ENCODE measurements around the gene PSG11.
"Not testable (repeated sequence)": the region's sequence is repeated elsewhere in the genome, so short reads cannot be mapped to it uniquely, and the experiment has no call there.

DNA sequence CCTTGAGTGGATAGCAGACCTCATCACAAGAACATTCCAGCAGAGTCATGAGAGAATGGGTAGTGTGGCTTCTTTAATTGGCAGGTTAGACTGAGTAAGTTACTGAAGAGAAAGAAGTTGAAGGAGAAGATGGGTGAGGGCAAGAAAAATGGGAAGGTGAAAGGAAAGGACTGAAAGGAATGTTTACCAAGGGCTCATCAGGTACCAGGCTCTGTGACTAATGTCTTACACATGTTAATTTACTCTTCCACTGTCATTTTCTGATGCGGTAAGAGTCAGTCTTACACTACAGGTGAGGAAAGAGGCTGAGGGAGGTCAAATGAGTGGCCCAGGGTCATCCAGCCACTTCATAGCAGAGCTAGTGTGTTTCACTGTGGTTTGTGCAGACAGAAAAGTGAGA is 22.6 kb downstream of the PSG11 start:
- TF ChIP-seq YY1 (IDR thresholded peaks at IDR 0.05; ENCODE audit: insufficient read depth, insufficient read length); ZNF274 (IDR thresholded peaks at IDR 0.05; ENCODE audit: low read depth, low read length); SUZ12 (IDR thresholded peaks at IDR 0.05; ENCODE audit: extremely low read depth, insufficient read depth, insufficient read length): not testable (repeated sequence)

Data from NT2/D1 (cell line).